Ovary (tissue), 9 donors: ENCODE measurements around the gene PLCL1. TPM values are rescaled to one million over a fixed set of nuclear protein-coding genes. Genes with fewer than 3 reads are reported as not detected.

Source experiments
- DNase-seq, 5 donors: peaks; one replicate each; pipeline ENCODE4 v3.0.0-alpha.2; 2019 to 2020
- H3K27ac ChIP-seq, 2 donors: fragments of 200-600 bp; one replicate each; pipeline versions ENCODE4 v1.5.1 to v1.8.0; 2019 to 2022
- H3K27me3 ChIP-seq: fragments of 200-600 bp; one replicate; pipeline ENCODE4 v1.8.0; 2022
- H3K36me3 ChIP-seq: fragments of 200-600 bp; sonication (generic); one replicate; pipeline ENCODE4 v1.5.1; 2019
- H3K4me1 ChIP-seq: one replicate; pipeline ENCODE4 v1.8.1; 2013; ENCODE audit warnings: mild to moderate bottlenecking, moderate library complexity; ENCODE audit not compliant: insufficient read depth
- H3K4me3 ChIP-seq: fragments of 200-600 bp; sonication (generic); one replicate; pipeline ENCODE4 v1.5.1; 2017
- H3K9me3 ChIP-seq, 2 donors: fragments of 200-600 bp in 1 of 2; sonication (generic) in 1 of 2; one replicate each; pipeline versions ENCODE4 v1.5.1 to v1.8.1; 2013 to 2019; ENCODE audit warnings: mild to moderate bottlenecking in 1 of 2, moderate library complexity in 1 of 2
- CTCF ChIP-seq, 3 donors: fragments of 450-650 bp in 2 of 3; fragments of 200-600 bp in 1 of 3; IDR thresholded peaks; one replicate each; pipeline versions ENCODE4 v1.5.1 to v1.8.0; 2016 to 2022; ENCODE audit warnings: antibody characterized with exemption in 3 of 3, mild to moderate bottlenecking in 1 of 3
- EP300 ChIP-seq: sonication (generic); formaldehyde crosslinking; IDR thresholded peaks from one replicate; pipeline ENCODE4 v1.6.1; 2017; ENCODE audit warnings: antibody characterized with exemption
- POLR2A ChIP-seq: fragments of 450-650 bp; IDR thresholded peaks from one replicate; pipeline ENCODE4 v1.6.1; 2017; ENCODE audit warnings: antibody characterized with exemption, mild to moderate bottlenecking, moderate library complexity
- WGBS, 3 donors: extraction: QIAGEN DNeasy Blood & Tissue Kit in 1 of 3; methylation state at CpG; one replicate each; pipeline versions ENCODE4 v1.1.5 to v1.1.7; 2013 to 2017; 5-methylcytosine and 5-hydroxymethylcytosine counted together
- intact Hi-C, 4 donors: fragments of 100-400 bp; cut with DNase I; formaldehyde crosslinking; loops; one replicate each; pipeline versions ENCODE4 v1.11.0 to v1.15.1; 2022 to 2023
- polyA plus RNA-seq, 2 donors: library from polyadenylated mRNA; stranded (reverse); fragments of 200-250 nt in 1 of 2; fragments of 350-450 nt in 1 of 2; fragmentation: Illumina TruSeq in 1 of 2; extraction: RNeasy Lipid Tissue Mini Kit (QIAGEN cat#74804) in 1 of 2; gene quantifications; one replicate each; pipeline ENCODE4 v1.2.3, GENCODE V29; 2013 to 2014
- total RNA-seq, 7 donors: library from RNA; depleted of rRNA in 2 of 7; stranded (reverse); fragments of >200 nt in 2 of 7; fragmentation: NEBNext Ultra II Directional in 3 of 7; extraction: Animal tissue kit (Norgen Biotek cat#: 25700) in 3 of 7; gene quantifications; one replicate each; pipeline versions ENCODE4 v1.1.0 to v1.2.4, GENCODE V29; 2016 to 2023
- donor health status: DM: no; HTN: no; CAD: no; lungs with moderate emphysema.
- donor health status: DM: no; HTN: no; CAD: no.
- donor health status: Bipolar disorder and iron deficiency.
- donor health status: DM: yes; HTN: yes; CAD: no.
- donor health status: DM: no; HTN: no; CAD: no.
- donor health status: DM: yes; HTN: yes; CAD: no.

PLCL1 gene
- total and polyA plus RNA-seq, 9 donors, result 8.4 to 17.9 (median 11.1) TPM

- TF ChIP-seq POLR2A, result no peak
- no peak for TF ChIP-seq EP300
- no peak for TF ChIP-seq CTCF (IDR thresholded peaks at IDR 0.05)
- peaks cover 8% of the 10 kb centered on the region for H3K4me1 ChIP-seq
- H3K9me3 ChIP-seq, result no peaks in the 10 kb centered on the region
- H3K27ac ChIP-seq, result no peak overlapping the region
- DNase-seq, result no peak
- intact Hi-C loops, result no loop called here
- no peak overlapping the region for H3K4me3 ChIP-seq
- no peaks in the 10 kb centered on the region for H3K36me3 ChIP-seq
- H3K27me3 ChIP-seq, result no peaks in the 10 kb centered on the region
These were observed 125.5 kb downstream of the PLCL1 start for GRCh38 chr2:197929886-197930227.

GRCh38 chr2:197930570-197931278 is 126.3 kb downstream of the PLCL1 start:
- Histone ChIP-seq H3K27me3 (no peaks in the 10 kb centered on the region), H3K27ac (no peak overlapping the region), H3K9me3 (no peaks in the 10 kb centered on the region), H3K4me1 (peaks cover 5% of the 10 kb centered on the region), H3K4me3 (no peak overlapping the region), H3K36me3 (no peaks in the 10 kb centered on the region)
- no peak for TF ChIP-seq EP300
- no peak for TF ChIP-seq CTCF (IDR thresholded peaks at IDR 0.05)
- TF ChIP-seq POLR2A, result no peak
- intact Hi-C loops, result no loop called here
- DNase-seq, result no peak
- WGBS, 3 donors, result 97 to 98% (median 98%) methylated on average over 4 of the region's 4 CpGs

DNA sequence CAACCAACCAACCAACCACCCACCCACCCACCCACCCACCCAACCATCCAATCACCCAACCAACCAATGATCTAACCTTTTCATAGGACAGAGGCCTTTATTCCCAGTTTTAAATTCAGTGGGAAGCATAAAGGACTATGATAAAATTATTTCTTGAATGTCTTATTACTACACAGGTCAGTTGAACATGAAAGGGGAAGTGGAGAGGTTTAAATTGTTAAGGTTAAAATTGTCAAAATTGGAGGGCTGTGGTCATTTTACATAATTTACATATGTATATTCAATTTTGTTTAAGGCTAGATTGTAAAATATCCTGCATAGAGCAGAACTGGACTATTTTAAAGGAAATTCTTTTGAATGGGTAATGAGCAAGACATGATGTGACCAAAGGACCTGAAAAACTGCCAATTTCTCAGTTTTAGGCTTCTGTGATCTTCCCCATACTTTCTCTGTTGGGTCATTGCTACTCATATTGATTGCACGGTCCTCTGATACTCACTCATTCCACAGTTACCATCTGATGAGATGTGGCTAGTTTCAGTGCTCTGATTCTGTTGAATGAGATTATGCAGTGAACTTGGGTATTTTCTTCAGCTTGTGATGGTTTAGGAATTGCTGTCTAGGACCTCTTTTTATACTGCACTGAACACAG is 127.4 kb downstream of the PLCL1 start:
- Histone ChIP-seq H3K4me1 (peaks cover 1% of the 10 kb centered on the region), H3K36me3 (no peaks in the 10 kb centered on the region), H3K9me3 (no peaks in the 10 kb centered on the region), H3K27me3 (no peaks in the 10 kb centered on the region), H3K4me3 (no peak overlapping the region), H3K27ac (no peak overlapping the region)
- TF ChIP-seq CTCF (IDR thresholded peaks at IDR 0.05) (no peak), POLR2A (no peak), EP300 (no peak)
- intact Hi-C loops, result no loop called here
- WGBS, 3 donors, result 75 to 81% (median 75%) methylated on average over 1 of the region's 1 CpG
- DNase-seq, result no peak

DNA sequence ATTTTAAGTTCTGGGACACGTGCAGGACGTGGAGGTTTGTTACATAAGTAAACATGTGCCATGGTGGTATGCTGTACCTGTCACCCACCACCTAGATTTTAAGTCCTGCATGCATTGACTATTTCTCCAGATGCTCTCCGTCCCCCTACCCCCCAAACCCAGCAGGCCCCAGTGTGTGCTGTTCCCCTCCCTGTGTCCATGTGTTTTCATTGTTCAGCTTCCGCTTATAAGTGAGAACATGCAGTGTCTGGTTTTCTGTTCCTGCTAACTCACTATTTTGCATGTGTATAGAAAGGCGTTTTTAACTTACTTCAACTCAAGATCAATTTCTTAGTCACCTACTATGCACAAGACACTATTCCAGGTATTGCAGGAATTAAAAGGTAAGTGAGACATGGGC is 128.0 kb downstream of the PLCL1 start:
- Histone ChIP-seq H3K36me3 (no peaks in the 10 kb centered on the region), H3K27me3 (no peaks in the 10 kb centered on the region), H3K27ac (no peak overlapping the region), H3K4me3 (no peak overlapping the region), H3K4me1 (no peaks in the 10 kb centered on the region), H3K9me3 (no peaks in the 10 kb centered on the region)
- intact Hi-C loops, result no loop called here
- 96 to 99% (median 97%) methylated on average over 5 of the region's 5 CpGs for WGBS, 3 donors
- DNase-seq, result no peak
- no peak for TF ChIP-seq POLR2A
- no peak for TF ChIP-seq EP300
- TF ChIP-seq CTCF (IDR thresholded peaks at IDR 0.05), result no peak
